Stomach (tissue), 9 donors: ENCODE measurements around the gene CAPZB. TPM values are rescaled to one million over a fixed set of nuclear protein-coding genes. Genes with fewer than 3 reads are reported as not detected.
"Not testable (repeated sequence)": the region's sequence is repeated elsewhere in the genome, so short reads cannot be mapped to it uniquely, and the experiment has no call there.

Experiments used
- DNase-seq, 2 donors: peaks; one replicate each; pipeline versions ENCODE4 v3.0.0 to v3.0.0-alpha.2; 2013 to 2019
- H3K27ac ChIP-seq, 5 donors: fragments of 200-600 bp in 4 of 5; sonication (generic) in 4 of 5; one replicate each; pipeline ENCODE4 v1.5.1; 2013 to 2019; ENCODE audit warnings: mild to moderate bottlenecking in 1 of 5, moderate library complexity in 1 of 5
- H3K27me3 ChIP-seq, 3 donors: fragments of 200-600 bp; sonication (generic); one replicate each; pipeline ENCODE4 v1.5.1; 2017 to 2019; ENCODE audit warnings: mixed run types in 1 of 3
- H3K36me3 ChIP-seq, 4 donors: fragments of 200-600 bp; sonication (generic); 1 replicate in 3 of 4; 2 replicates in 1 of 4; pipeline ENCODE4 v1.5.1; 2016 to 2019
- H3K4me1 ChIP-seq, 4 donors: fragments of 200-600 bp; sonication (generic); one replicate each; pipeline ENCODE4 v1.5.1; 2016 to 2019
- H3K4me3 ChIP-seq, 4 donors: fragments of 200-600 bp; sonication (generic) in 3 of 4; one replicate each; pipeline ENCODE4 v1.5.1; 2016 to 2019; ENCODE audit warnings: mild to moderate bottlenecking in 1 of 4
- H3K9me3 ChIP-seq, 4 donors: fragments of 200-600 bp; sonication (generic); one replicate each; pipeline ENCODE4 v1.5.1; 2016 to 2019
- CTCF ChIP-seq, 7 experiments: fragments of 450-650 bp in 4 of 7; fragments of 200-600 bp in 3 of 7; sonication (generic) in 3 of 7; IDR thresholded peaks; one replicate each; pipeline ENCODE4 v1.5.1; 2016 to 2019; ENCODE audit warnings: antibody characterized with exemption in 7 of 7, control low read depth in 2 of 7, mild to moderate bottlenecking in 1 of 7
- POLR2AphosphoS5 ChIP-seq, 3 donors: sonication (generic); formaldehyde crosslinking; IDR thresholded peaks; one replicate each; pipeline ENCODE4 v1.6.1; 2016; ENCODE audit warnings: antibody characterized with exemption in 3 of 3
- WGBS, 5 donors: extraction: QIAGEN DNeasy Blood & Tissue Kit in 3 of 5; methylation state at CpG; one replicate each; pipeline versions ENCODE4 v1.1.5 to v1.1.7; 2013 to 2018; 5-methylcytosine and 5-hydroxymethylcytosine counted together
- intact Hi-C: fragments of 100-400 bp; cut with DNase I; formaldehyde crosslinking; loops from one replicate; pipeline ENCODE4 v1.15.1; 2023; ENCODE audit warnings: low total_unique reads
- polyA plus RNA-seq, 3 donors: library from polyadenylated mRNA; stranded (reverse); fragments of 200-250 nt; gene quantifications; one replicate each; pipeline ENCODE4 v1.2.3, GENCODE V29; 2013
- total RNA-seq, 5 donors: library from RNA; depleted of rRNA; stranded (reverse); fragments of >200 nt; gene quantifications; one replicate each; pipeline versions ENCODE4 v1.1.0 to v1.2.3, GENCODE V29; 2014 to 2016
- donor health status: healthy with polysubstance abuse.
- donor health status: Bipolar disorder and iron deficiency.
- donor health status: healthy.

CAPZB gene
- total and polyA plus RNA-seq, 8 donors: 84.9 to 345 (median 155) TPM

GRCh38 chr1:19504796-19505692 is 19.7 kb upstream of the CAPZB start:
- Histone ChIP-seq H3K27ac (peak overlapping the region; percentile 70 to 85 (median 79)), H3K4me3 (no peak overlapping the region), H3K9me3 (no peaks in the 10 kb centered on the region), H3K4me1 (peaks cover 16 to 37% (median 23%) of the 10 kb centered on the region in 4 donors), H3K27me3 (no peaks in the 10 kb centered on the region), H3K36me3 (no peaks in the 10 kb centered on the region)
- peak in 1 of 2 donors; percentile 59 for DNase-seq
- WGBS, 5 donors: 26 to 33% (median 32%) methylated on average over 6 of the region's 6 CpGs
- TF ChIP-seq CTCF (IDR thresholded peaks at IDR 0.05) (no peak), POLR2AphosphoS5 (IDR thresholded peaks at IDR 0.05) (peak in 2 of 3 donors; percentile 47 to 67)
- intact Hi-C loops: no loop called here

- H3K27me3 ChIP-seq, H3K4me3 ChIP-seq, intact Hi-C loops, H3K36me3 ChIP-seq, H3K9me3 ChIP-seq, DNase-seq, H3K27ac ChIP-seq: not testable (repeated sequence)
- 82 to 87% (median 85%) methylated on average over 6 of the region's 6 CpGs for WGBS, 5 donors
- peaks cover 16 to 30% (median 19%) of the 10 kb centered on the region in 4 donors for H3K4me1 ChIP-seq
Measured at GRCh38 chr1:19502284-19502683, 16.9 kb upstream of the CAPZB start.

GRCh38 chr1:19499887-19500286 is 14.5 kb upstream of the CAPZB start:
- peaks cover 2 to 24% (median 17%) of the 10 kb centered on the region in 4 donors for H3K4me1 ChIP-seq
- H3K36me3 ChIP-seq, H3K9me3 ChIP-seq, DNase-seq, intact Hi-C loops, H3K4me3 ChIP-seq, H3K27ac ChIP-seq, H3K27me3 ChIP-seq: not testable (repeated sequence)
- WGBS, 5 donors: 68 to 88% (median 76%) methylated on average over 2 of the region's 2 CpGs

GRCh38 chr1:19497443-19497842 is 12.1 kb upstream of the CAPZB start:
- H3K27me3 ChIP-seq, H3K9me3 ChIP-seq, intact Hi-C loops, H3K4me3 ChIP-seq, DNase-seq, H3K36me3 ChIP-seq, H3K27ac ChIP-seq: not testable (repeated sequence)
- H3K4me1 ChIP-seq: peaks cover 0 to 14% (median 9%) of the 10 kb centered on the region in 4 donors
- 69 to 92% (median 89%) methylated on average over 4 of the region's 4 CpGs for WGBS, 5 donors

GRCh38 chr1:19496527-19496874 is 11.2 kb upstream of the CAPZB start:
- H3K4me1 ChIP-seq: peaks cover 0 to 14% (median 9%) of the 10 kb centered on the region in 4 donors
- H3K36me3 ChIP-seq: no peaks in the 10 kb centered on the region
- TF ChIP-seq POLR2AphosphoS5 (IDR thresholded peaks at IDR 0.05) (no peak), CTCF (IDR thresholded peaks at IDR 0.05) (no peak)
- 80 to 100% (median 89%) methylated on average over 1 of the region's 1 CpG for WGBS, 5 donors
- H3K4me3 ChIP-seq: no peak overlapping the region
- H3K27ac ChIP-seq: peak overlapping the region in 4 of 5 donors; percentile 10 to 73 (median 60)
- no peaks in the 10 kb centered on the region for H3K27me3 ChIP-seq
- intact Hi-C loops: no loop called here
- DNase-seq: no peak
- H3K9me3 ChIP-seq: no peaks in the 10 kb centered on the region

GRCh38 chr1:19495799-19496526 is 10.6 kb upstream of the CAPZB start:
- peaks cover 0 to 14% (median 9%) of the 10 kb centered on the region in 4 donors for H3K4me1 ChIP-seq
- intact Hi-C loops: no loop called here
- peak overlapping the region in 4 of 5 donors; percentile 10 to 73 (median 60) for H3K27ac ChIP-seq
- peak in 1 of 2 donors; percentile 74 for DNase-seq
- no peak overlapping the region for H3K4me3 ChIP-seq
- H3K9me3 ChIP-seq: no peaks in the 10 kb centered on the region
- no peak for TF ChIP-seq CTCF (IDR thresholded peaks at IDR 0.05)
- WGBS, 5 donors: 31 to 55% (median 40%) methylated on average over 3 of the region's 3 CpGs
- no peaks in the 10 kb centered on the region for H3K36me3 ChIP-seq
- no peaks in the 10 kb centered on the region for H3K27me3 ChIP-seq
